ENCODE data around the gene SOX6.

The SOX6 gene

DNA sequence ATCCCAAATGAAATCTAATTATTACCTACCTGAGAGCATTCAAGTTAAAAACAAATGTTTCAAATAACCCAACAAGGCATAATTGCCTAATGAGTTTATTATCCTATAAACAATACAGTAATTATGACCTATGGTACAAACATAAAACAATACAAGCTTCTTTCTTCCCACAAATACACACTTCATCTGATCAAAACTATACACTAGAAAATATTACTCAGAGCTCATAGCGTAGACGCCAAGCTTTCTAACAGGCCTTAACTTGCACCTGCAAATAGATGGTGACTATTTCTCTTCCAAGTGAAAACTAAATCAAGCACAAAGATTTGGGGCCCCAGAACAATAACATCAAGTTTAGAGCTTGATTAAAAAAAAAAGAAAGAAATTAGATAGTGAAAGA lies 78.1 kb downstream of the SOX6 start:
- TF ChIP-seq, protein P1, sequence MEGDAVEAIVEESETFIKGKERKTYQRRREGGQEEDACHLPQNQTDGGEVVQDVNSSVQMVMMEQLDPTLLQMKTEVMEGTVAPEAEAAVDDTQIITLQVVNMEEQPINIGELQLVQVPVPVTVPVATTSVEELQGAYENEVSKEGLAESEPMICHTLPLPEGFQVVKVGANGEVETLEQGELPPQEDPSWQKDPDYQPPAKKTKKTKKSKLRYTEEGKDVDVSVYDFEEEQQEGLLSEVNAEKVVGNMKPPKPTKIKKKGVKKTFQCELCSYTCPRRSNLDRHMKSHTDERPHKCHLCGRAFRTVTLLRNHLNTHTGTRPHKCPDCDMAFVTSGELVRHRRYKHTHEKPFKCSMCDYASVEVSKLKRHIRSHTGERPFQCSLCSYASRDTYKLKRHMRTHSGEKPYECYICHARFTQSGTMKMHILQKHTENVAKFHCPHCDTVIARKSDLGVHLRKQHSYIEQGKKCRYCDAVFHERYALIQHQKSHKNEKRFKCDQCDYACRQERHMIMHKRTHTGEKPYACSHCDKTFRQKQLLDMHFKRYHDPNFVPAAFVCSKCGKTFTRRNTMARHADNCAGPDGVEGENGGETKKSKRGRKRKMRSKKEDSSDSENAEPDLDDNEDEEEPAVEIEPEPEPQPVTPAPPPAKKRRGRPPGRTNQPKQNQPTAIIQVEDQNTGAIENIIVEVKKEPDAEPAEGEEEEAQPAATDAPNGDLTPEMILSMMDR (IDR thresholded peaks at IDR 0.05; ENCODE audit: insufficient read depth, low read length, poor library complexity, severe bottlenecking) = no peak
- Histone ChIP-seq H3K4me3 (replicated peaks; ENCODE audit: low read depth, low read length) (no peak overlapping the region), H3K27me3 (replicated peaks; ENCODE audit: control insufficient read depth, insufficient read depth, low read length) (no peaks in the 10 kb centered on the region), H3K36me3 (ENCODE audit: control insufficient read depth, insufficient read depth, low read length) (no peaks in the 10 kb centered on the region)
- no peak for DNase-seq (ENCODE audit: extremely low read depth, insufficient read length)

DNA sequence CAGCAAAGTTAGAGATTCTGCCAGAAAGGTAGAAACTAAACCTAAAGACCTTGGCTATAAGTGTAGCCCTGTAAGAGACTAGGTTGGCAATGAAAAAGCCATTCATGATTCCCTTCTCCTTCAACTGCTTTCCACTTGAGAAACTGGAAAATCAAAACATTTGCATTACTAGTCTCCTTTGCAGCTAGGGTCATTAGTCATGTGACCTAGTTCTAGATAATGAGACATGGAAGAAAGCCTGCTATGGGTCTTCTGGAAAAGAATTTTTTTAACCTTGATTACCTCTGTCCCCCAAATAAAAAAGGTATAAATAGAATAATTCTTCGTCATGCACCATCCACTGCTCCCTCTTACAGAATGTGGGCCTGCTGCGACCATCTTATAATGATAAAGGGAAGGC lies 80.1 kb downstream of the SOX6 start:
- no peaks in the 10 kb centered on the region for H3K27me3 ChIP-seq (replicated peaks; ENCODE audit: control insufficient read depth, insufficient read depth, low read length)
- no peak overlapping the region for H3K4me3 ChIP-seq (replicated peaks; ENCODE audit: low read depth, low read length)
- no peaks in the 10 kb centered on the region for H3K36me3 ChIP-seq (ENCODE audit: control insufficient read depth, insufficient read depth, low read length)
- DNase-seq (ENCODE audit: extremely low read depth, insufficient read length) = no peak
- TF ChIP-seq, protein P1 (IDR thresholded peaks at IDR 0.05; ENCODE audit: insufficient read depth, low read length, poor library complexity, severe bottlenecking) = no peak

DNA sequence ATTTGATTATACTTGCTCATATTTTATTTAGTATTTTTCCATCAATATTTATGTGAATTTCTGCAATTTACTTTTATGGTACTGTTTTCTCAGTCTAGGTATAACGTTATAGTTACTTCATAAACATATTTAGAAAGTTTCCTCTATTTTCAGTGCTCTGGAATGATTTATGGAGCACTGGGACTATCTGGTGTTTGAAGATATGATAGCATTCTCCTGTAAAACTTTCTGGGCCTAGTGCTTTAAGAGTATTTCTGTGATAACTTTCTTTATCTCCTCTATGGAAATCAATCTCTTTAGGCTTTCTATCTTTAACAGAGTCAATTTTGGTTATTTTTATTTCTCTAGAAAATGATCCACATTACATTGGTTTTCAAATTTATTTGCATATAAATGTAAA lies 85.1 kb downstream of the SOX6 start:
- DNase-seq (ENCODE audit: extremely low read depth, insufficient read length) = no peak
- H3K27me3 ChIP-seq (replicated peaks; ENCODE audit: control insufficient read depth, insufficient read depth, low read length) = no peaks in the 10 kb centered on the region
- TF ChIP-seq, protein P1 (IDR thresholded peaks at IDR 0.05; ENCODE audit: insufficient read depth, low read length, poor library complexity, severe bottlenecking) = no peak

DNA sequence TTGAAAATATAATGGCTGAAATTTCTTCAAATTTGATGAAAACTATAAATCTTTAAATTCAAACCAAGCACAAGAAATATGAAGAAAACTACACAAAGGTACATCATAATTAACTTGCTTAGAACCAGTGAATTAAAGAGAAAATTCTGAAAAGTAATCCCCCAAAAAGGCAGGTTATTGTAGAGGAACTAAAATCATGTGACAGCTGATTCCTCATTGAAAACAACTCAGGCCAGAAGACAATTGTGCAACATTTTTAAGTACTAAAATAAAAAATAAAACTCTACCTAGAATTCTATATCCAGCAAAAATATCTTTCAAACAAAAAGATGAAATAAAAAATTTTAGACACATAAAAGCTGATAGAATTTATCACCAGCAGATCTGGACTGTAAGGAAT lies 90.3 kb downstream of the SOX6 start:
- no peak overlapping the region for H3K4me3 ChIP-seq (replicated peaks; ENCODE audit: low read depth, low read length)
- TF ChIP-seq, protein P1 (IDR thresholded peaks at IDR 0.05; ENCODE audit: insufficient read depth, low read length, poor library complexity, severe bottlenecking) = no peak
- H3K27me3 ChIP-seq (replicated peaks; ENCODE audit: control insufficient read depth, insufficient read depth, low read length) = no peaks in the 10 kb centered on the region
- H3K36me3 ChIP-seq (ENCODE audit: control insufficient read depth, insufficient read depth, low read length) = no peaks in the 10 kb centered on the region
- DNase-seq (ENCODE audit: extremely low read depth, insufficient read length) = no peak

More for the DNA sequence above, 85.1 kb downstream of the SOX6 start:
- no peak overlapping the region for H3K4me3 ChIP-seq (replicated peaks; ENCODE audit: low read depth, low read length)
- H3K36me3 ChIP-seq (ENCODE audit: control insufficient read depth, insufficient read depth, low read length) = no peaks in the 10 kb centered on the region

DNA sequence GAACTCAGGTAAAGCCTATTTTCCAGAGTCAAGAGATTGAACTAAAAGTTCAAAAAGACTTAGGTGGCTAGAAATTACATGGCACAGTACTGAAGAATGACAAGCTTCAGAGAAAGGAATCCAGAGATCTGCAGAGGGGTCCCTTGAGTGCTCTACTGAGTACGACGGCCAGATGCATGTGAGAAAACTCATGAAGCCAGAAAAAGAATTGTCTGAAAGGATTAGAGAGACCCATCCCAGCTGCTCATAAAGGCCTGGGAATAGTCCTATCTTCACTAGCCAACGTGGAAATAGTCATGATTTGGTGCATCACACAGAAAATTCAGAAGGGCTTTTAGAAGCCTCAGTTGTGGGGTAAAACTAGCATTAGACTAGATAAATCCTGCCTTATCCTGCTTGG lies 91.3 kb downstream of the SOX6 start:
- Histone ChIP-seq H3K36me3 (ENCODE audit: control insufficient read depth, insufficient read depth, low read length) (no peaks in the 10 kb centered on the region), H3K27me3 (replicated peaks; ENCODE audit: control insufficient read depth, insufficient read depth, low read length) (no peaks in the 10 kb centered on the region), H3K4me3 (replicated peaks; ENCODE audit: low read depth, low read length) (no peak overlapping the region)
- TF ChIP-seq, protein P1 (IDR thresholded peaks at IDR 0.05; ENCODE audit: insufficient read depth, low read length, poor library complexity, severe bottlenecking) = no peak
- DNase-seq (ENCODE audit: extremely low read depth, insufficient read length) = no peak

DNA sequence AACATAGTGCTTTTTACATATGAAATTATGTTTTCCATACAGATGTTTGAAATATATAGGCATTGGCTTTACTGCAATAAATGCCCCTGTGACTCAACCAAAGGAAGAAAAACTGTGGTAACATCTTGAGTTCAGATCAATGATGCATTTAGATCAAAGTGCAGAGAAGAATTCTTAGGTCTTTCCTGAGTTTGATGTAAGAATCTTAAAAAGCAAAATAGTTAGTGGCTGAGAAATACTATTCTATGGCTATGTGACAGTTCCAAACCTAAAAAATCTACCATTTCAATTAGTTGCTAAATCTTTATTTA lies 93.7 kb downstream of the SOX6 start:
- DNase-seq (ENCODE audit: extremely low read depth, insufficient read length) = no peak
- H3K27me3 ChIP-seq (replicated peaks; ENCODE audit: control insufficient read depth, insufficient read depth, low read length) = no peaks in the 10 kb centered on the region
- TF ChIP-seq, protein P1 (IDR thresholded peaks at IDR 0.05; ENCODE audit: insufficient read depth, low read length, poor library complexity, severe bottlenecking) = no peak
- H3K4me3 ChIP-seq (replicated peaks; ENCODE audit: low read depth, low read length) = no peak overlapping the region
- H3K36me3 ChIP-seq (ENCODE audit: control insufficient read depth, insufficient read depth, low read length) = no peaks in the 10 kb centered on the region

All from GM06990 (cell line).